RWPE2 (cell line): ENCODE results near the gene FNDC1.

Source experiments
- ATAC-seq: fragments of 200-7000 bp; cut with Tn5 transposase; 3 replicates; pipeline ENCODE4 v1.9.1; 2021; ENCODE audit warnings: low read depth
- DNase-seq: peaks from one replicate; pipeline ENCODE4 v3.0.0-alpha.2; 2020; ENCODE audit warnings: low spot score
- H3K27ac ChIP-seq: fragments of 450-650 bp; 2 replicates; pipeline ENCODE4 v1.5.1; 2017; ENCODE audit warnings: mild to moderate bottlenecking; ENCODE audit not compliant: poor library complexity, severe bottlenecking
- H3K27me3 ChIP-seq: fragments of 250-450 bp; sonication (Bioruptor Pico); 2 replicates; pipeline ENCODE4 v1.5.1; 2021; ENCODE audit warnings: mild to moderate bottlenecking, moderate library complexity; ENCODE audit not compliant: insufficient read depth, poor library complexity, severe bottlenecking
- H3K36me3 ChIP-seq: fragments of 250-450 bp; sonication (Bioruptor Pico); 2 replicates; pipeline ENCODE4 v1.5.1; 2020; ENCODE audit warnings: low read depth, mild to moderate bottlenecking, moderate library complexity
- H3K4me1 ChIP-seq: fragments of 250-450 bp; sonication (Bioruptor Pico); 2 replicates; pipeline ENCODE4 v1.5.1; 2021; ENCODE audit warnings: mild to moderate bottlenecking, moderate library complexity; ENCODE audit not compliant: insufficient read depth, poor library complexity, severe bottlenecking
- H3K4me3 ChIP-seq: fragments of 250-450 bp; sonication (Bioruptor Pico); 2 replicates; pipeline ENCODE4 v1.5.1; 2021; ENCODE audit warnings: mild to moderate bottlenecking, moderate library complexity; ENCODE audit not compliant: severe bottlenecking
- H3K9me3 ChIP-seq: fragments of 250-450 bp; sonication (Bioruptor Pico); 2 replicates; pipeline ENCODE4 v1.5.1; 2021; ENCODE audit warnings: mild to moderate bottlenecking, moderate library complexity; ENCODE audit not compliant: severe bottlenecking
- CTCF ChIP-seq: fragments of 450-650 bp; IDR thresholded peaks from one replicate; pipeline ENCODE4 v1.5.1; 2017; ENCODE audit warnings: mild to moderate bottlenecking, moderate library complexity; ENCODE audit not compliant: poor library complexity, severe bottlenecking

FNDC1 gene

GRCh38 chr6:159232106-159232645, 63.0 kb downstream of the FNDC1 start:
- H3K36me3 ChIP-seq: no peaks in the 10 kb centered on the region
- ATAC-seq (no peak), DNase-seq (no peak)
- no peak overlapping the region for H3K4me3 ChIP-seq
- no peak for TF ChIP-seq CTCF
- H3K27me3 ChIP-seq: peaks cover 69% of the 10 kb centered on the region
- no peaks in the 10 kb centered on the region for H3K9me3 ChIP-seq
- no peaks in the 10 kb centered on the region for H3K4me1 ChIP-seq
- no peak overlapping the region for H3K27ac ChIP-seq

- no peaks in the 10 kb centered on the region for H3K36me3 ChIP-seq
- H3K27ac ChIP-seq: no peak overlapping the region
- no peak overlapping the region for H3K4me3 ChIP-seq
- no peak for DNase-seq
- H3K9me3 ChIP-seq: no peaks in the 10 kb centered on the region
- no peaks in the 10 kb centered on the region for H3K4me1 ChIP-seq
- no peak for ATAC-seq
- H3K27me3 ChIP-seq: peaks cover 70% of the 10 kb centered on the region
- no peak for TF ChIP-seq CTCF
Observed at GRCh38 chr6:159232751-159233150, 63.6 kb downstream of the FNDC1 start.

- DNase-seq: no peak
- no peak for TF ChIP-seq CTCF
- ATAC-seq: no peak
- Histone ChIP-seq H3K4me3 (no peak overlapping the region), H3K27me3 (peaks cover 64% of the 10 kb centered on the region), H3K9me3 (no peaks in the 10 kb centered on the region), H3K27ac (no peak overlapping the region), H3K4me1 (no peaks in the 10 kb centered on the region), H3K36me3 (no peaks in the 10 kb centered on the region)
Observed at GRCh38 chr6:159233365-159234101, 64.3 kb downstream of the FNDC1 start.

- no peak for TF ChIP-seq CTCF
- peaks cover 58% of the 10 kb centered on the region for H3K27me3 ChIP-seq
- H3K4me1 ChIP-seq: no peaks in the 10 kb centered on the region
- H3K9me3 ChIP-seq: no peaks in the 10 kb centered on the region
- H3K4me3 ChIP-seq: no peak overlapping the region
- H3K27ac ChIP-seq: no peak overlapping the region
- DNase-seq (no peak), ATAC-seq (no peak)
- no peaks in the 10 kb centered on the region for H3K36me3 ChIP-seq
Observed at GRCh38 chr6:159234102-159234553, 64.9 kb downstream of the FNDC1 start.
